AG08395 (cell line): ENCODE measurements around the gene NCOA7.
"Not testable (repeated sequence)": the region's sequence is repeated elsewhere in the genome, so short reads cannot be mapped to it uniquely, and the experiment has no call there.

Source experiments
- DNase-seq: peaks from one replicate; pipeline ENCODE4 v3.0.0; 2012; ENCODE audit warnings: mixed read lengths, low spot score

The NCOA7 gene

GRCh38 chr6:125945378-125946141 lies 154.8 kb downstream of the NCOA7 start:
- no peak for DNase-seq

- peak; percentile 43 for DNase-seq
These were observed 156.9 kb downstream of the NCOA7 start for GRCh38 chr6:125947615-125948014.

GRCh38 chr6:125948455-125948854 lies 157.7 kb downstream of the NCOA7 start:
- no peak for DNase-seq

GRCh38 chr6:125949069-125949468 lies 158.3 kb downstream of the NCOA7 start:
- no peak for DNase-seq

- peak; percentile 56 for DNase-seq
These were observed 159.5 kb downstream of the NCOA7 start for GRCh38 chr6:125950293-125950692.

GRCh38 chr6:125950716-125951115 lies 160.0 kb downstream of the NCOA7 start:
- not testable (repeated sequence) for DNase-seq

GRCh38 chr6:125951323-125951722 lies 160.6 kb downstream of the NCOA7 start:
- no peak for DNase-seq

- peak; percentile 34 for DNase-seq
These were observed 162.2 kb downstream of the NCOA7 start for GRCh38 chr6:125952764-125953501.

- DNase-seq = no peak
These were observed 162.7 kb downstream of the NCOA7 start for GRCh38 chr6:125953502-125953875.

- no peak for DNase-seq
These were observed 164.1 kb downstream of the NCOA7 start for GRCh38 chr6:125954735-125955339.

- no peak for DNase-seq
These were observed 165.2 kb downstream of the NCOA7 start for GRCh38 chr6:125955973-125956372.

GRCh38 chr6:125956506-125957390 lies 166.0 kb downstream of the NCOA7 start, which contains the start of gene HINT3:
Gene HINT3, plus strand, starts transcription at chr6:125956770. Its CDS starts 208 bp downstream, at chr6:125956978.
- DNase-seq = peak; percentile 95

GRCh38 chr6:125957391-125957693 lies 166.6 kb downstream of the NCOA7 start:
- DNase-seq = no peak

GRCh38 chr6:125957845-125958244 lies 167.1 kb downstream of the NCOA7 start:
- peak; percentile 33 for DNase-seq

GRCh38 chr6:125959041-125959440 lies 168.3 kb downstream of the NCOA7 start:
- DNase-seq = no peak

GRCh38 chr6:125961117-125961516 lies 170.4 kb downstream of the NCOA7 start:
- DNase-seq = no peak

- no peak for DNase-seq
These were observed 172.2 kb downstream of the NCOA7 start for GRCh38 chr6:125962900-125963497.

- no peak for DNase-seq
These were observed 173.1 kb downstream of the NCOA7 start for GRCh38 chr6:125963817-125964216.

GRCh38 chr6:125966569-125966968 lies 175.8 kb downstream of the NCOA7 start:
- DNase-seq = no peak

- DNase-seq = no peak
These were observed 177.7 kb downstream of the NCOA7 start for GRCh38 chr6:125968493-125968892.

GRCh38 chr6:125970760-125971159 lies 180.0 kb downstream of the NCOA7 start:
- DNase-seq = no peak

GRCh38 chr6:125972478-125972877 lies 181.7 kb downstream of the NCOA7 start:
- not testable (repeated sequence) for DNase-seq
